CD4-positive, alpha-beta T cell treated with Interleukin-15 for 1 hour (primary cell): ENCODE data around the gene IFT122.

Experiments
- DNase-seq: peaks from one replicate; pipeline ENCODE4 v3.0.0-alpha.2; 2020

The IFT122 gene

GRCh38 chr3:129519896-129520715 is 80.1 kb downstream of the IFT122 start:
- DNase-seq = no peak

GRCh38 chr3:129520960-129521359 is 80.9 kb downstream of the IFT122 start:
- no peak for DNase-seq

- DNase-seq = no peak
Observed at GRCh38 chr3:129521611-129522010, 81.6 kb downstream of the IFT122 start.

- DNase-seq = no peak
Observed at GRCh38 chr3:129522953-129523352, 82.9 kb downstream of the IFT122 start.

GRCh38 chr3:129524081-129524480 is 84.1 kb downstream of the IFT122 start:
- DNase-seq = no peak

- peak; percentile 70 for DNase-seq
Observed at GRCh38 chr3:129525341-129525968, 85.4 kb downstream of the IFT122 start.

- DNase-seq = peak; percentile 65
Observed at GRCh38 chr3:129526121-129526900, 86.3 kb downstream of the IFT122 start.

GRCh38 chr3:129527262-129527661 is 87.2 kb downstream of the IFT122 start:
- no peak for DNase-seq

- no peak for DNase-seq
Observed at GRCh38 chr3:129528589-129529100, 88.6 kb downstream of the IFT122 start, which contains the start of gene RHO. Gene RHO (plus strand): TSS chr3:129528639. CDS start chr3:129528734, 95 bp downstream.

GRCh38 chr3:129529436-129530210 is 89.6 kb downstream of the IFT122 start:
- no peak for DNase-seq

- DNase-seq = no peak
Observed at GRCh38 chr3:129530251-129530791, 90.3 kb downstream of the IFT122 start.

- no peak for DNase-seq
Observed at GRCh38 chr3:129530821-129531220, 90.8 kb downstream of the IFT122 start.

- DNase-seq = no peak
Observed at GRCh38 chr3:129531699-129532098, 91.7 kb downstream of the IFT122 start.

- DNase-seq = no peak
Observed at GRCh38 chr3:129532261-129532660, 92.2 kb downstream of the IFT122 start.

GRCh38 chr3:129533406-129533805 is 93.4 kb downstream of the IFT122 start:
- DNase-seq = no peak

GRCh38 chr3:129534428-129535027 is 94.5 kb downstream of the IFT122 start:
- DNase-seq = no peak

- DNase-seq = no peak
Observed at GRCh38 chr3:129535075-129535474, 95.1 kb downstream of the IFT122 start.

- no peak for DNase-seq
Observed at GRCh38 chr3:129536374-129536667, 96.3 kb downstream of the IFT122 start.

GRCh38 chr3:129536804-129537203 is 96.8 kb downstream of the IFT122 start:
- no peak for DNase-seq

GRCh38 chr3:129539206-129539605 is 99.2 kb downstream of the IFT122 start:
- DNase-seq = no peak

- DNase-seq = no peak
Observed at GRCh38 chr3:129540776-129541516, 100.9 kb downstream of the IFT122 start.
